Measurements from ENCODE around the gene TRIO.

Gene TRIO

DNA sequence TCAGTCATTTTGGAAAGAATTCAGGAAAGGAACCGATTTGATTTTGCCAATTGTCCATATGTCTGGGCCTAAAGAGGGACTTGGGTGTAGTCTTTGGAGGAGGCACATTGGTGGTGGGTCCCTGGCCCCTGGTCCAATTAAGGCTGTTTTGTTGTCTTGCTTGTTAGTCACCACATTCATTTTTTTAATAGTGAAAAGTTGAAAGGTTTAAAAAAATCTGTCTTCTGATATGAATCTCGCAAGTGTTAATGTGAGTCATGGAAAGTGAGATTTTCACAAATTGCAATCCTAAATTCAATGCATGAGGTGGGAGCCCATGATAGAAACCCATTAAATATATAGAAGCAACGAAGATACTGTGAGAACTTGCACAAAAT lies 272.5 kb downstream of the TRIO start:
- no peaks in the 10 kb centered on the region for H3K9me3 ChIP-seq
- no peaks in the 10 kb centered on the region for H3K27me3 ChIP-seq
- peak overlapping the region; percentile 80 for H3K4me2 ChIP-seq
- H3K36me3 ChIP-seq = peaks cover 74% of the 10 kb centered on the region
- no peak overlapping the region for H3K27ac ChIP-seq
- no peak overlapping the region for H3K9ac ChIP-seq
- H3K4me3 ChIP-seq = no peak overlapping the region
- peaks cover 39% of the 10 kb centered on the region; the same call in 1 of the 2 replicates for H4K20me1 ChIP-seq
- peaks cover 96% of the 10 kb centered on the region for H3K4me1 ChIP-seq
- TF ChIP-seq Cebpa-rat (IDR thresholded peaks at IDR 0.05) = no peak

DNA sequence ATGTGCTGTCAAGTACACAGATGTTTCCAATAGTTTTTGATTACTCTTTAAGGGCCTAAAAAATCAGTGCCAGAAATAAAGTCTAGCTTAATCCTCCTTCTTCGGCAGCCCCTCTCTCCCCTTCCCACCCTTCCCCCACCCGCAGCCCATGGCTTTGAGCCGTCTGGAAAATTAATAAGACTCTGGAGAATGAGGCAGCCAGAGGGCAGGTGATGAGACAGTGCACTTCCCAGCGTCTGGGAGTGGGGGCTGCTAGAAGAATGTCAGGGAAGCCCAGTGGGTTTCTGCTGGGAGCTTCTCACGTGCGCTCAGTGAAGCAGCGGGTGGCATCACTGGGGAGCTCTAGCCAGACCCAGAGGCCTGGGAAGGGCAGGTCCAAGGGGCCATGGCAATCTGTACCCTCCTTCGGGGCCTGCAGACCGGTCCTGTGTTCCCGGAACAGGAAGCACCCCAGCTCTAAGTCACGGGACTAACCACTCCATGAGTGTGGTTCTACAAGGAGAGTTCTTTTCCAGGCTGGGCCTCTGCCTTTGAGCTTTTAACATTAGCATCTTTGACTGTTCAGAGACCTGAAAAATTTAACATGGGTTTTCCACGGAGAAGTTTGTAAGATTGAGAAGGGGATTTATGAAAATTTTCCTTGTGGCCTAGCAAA lies 273.6 kb downstream of the TRIO start:
- H3K4me3 ChIP-seq = no peak overlapping the region
- no peak overlapping the region for H3K9ac ChIP-seq
- H3K27me3 ChIP-seq = no peaks in the 10 kb centered on the region
- no peaks in the 10 kb centered on the region for H3K9me3 ChIP-seq
- no peak for TF ChIP-seq Cebpa-rat (IDR thresholded peaks at IDR 0.05)
- peaks cover 74% of the 10 kb centered on the region for H3K36me3 ChIP-seq
- peak overlapping the region; percentile 43; the same call in 1 of the 2 replicates for H3K27ac ChIP-seq
- H3K4me2 ChIP-seq = peak overlapping the region; percentile 57
- H4K20me1 ChIP-seq = peaks cover 39% of the 10 kb centered on the region; the same call in 1 of the 2 replicates
- peaks cover 100% of the 10 kb centered on the region for H3K4me1 ChIP-seq

DNA sequence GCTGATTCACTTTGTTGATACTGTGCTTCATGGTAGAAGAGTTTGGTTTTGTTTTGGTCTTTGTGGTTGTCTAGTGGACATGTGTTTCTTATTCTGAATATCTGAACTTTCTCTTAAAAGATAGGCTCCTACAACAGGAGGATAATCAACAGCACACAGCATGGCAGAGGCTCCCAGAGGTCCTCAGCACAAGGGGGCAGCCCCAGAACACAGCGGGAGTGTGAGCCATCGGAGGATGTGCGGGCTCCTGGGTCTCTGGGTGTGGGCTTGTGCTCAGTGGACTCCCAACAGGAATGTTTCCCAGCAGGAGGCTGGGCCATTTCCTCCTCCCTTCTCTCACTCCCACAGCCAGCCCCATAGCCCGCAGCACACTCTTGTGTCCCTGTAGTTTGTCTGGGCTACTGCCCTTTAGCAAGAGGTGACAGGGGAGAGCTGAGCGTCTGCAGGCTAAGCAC lies 274.2 kb downstream of the TRIO start:
- no peak overlapping the region for H3K9ac ChIP-seq
- H3K27me3 ChIP-seq = no peaks in the 10 kb centered on the region
- H3K4me2 ChIP-seq = peak overlapping the region; percentile 57; the same call in 1 of the 2 replicates
- no peaks in the 10 kb centered on the region for H3K9me3 ChIP-seq
- H3K4me1 ChIP-seq = peaks cover 95% of the 10 kb centered on the region
- no peak overlapping the region for H3K4me3 ChIP-seq
- TF ChIP-seq Cebpa-rat (IDR thresholded peaks at IDR 0.05) = no peak
- peak overlapping the region; percentile 43; the same call in 1 of the 2 replicates for H3K27ac ChIP-seq
- peaks cover 36% of the 10 kb centered on the region; the same call in 1 of the 2 replicates for H4K20me1 ChIP-seq
- H3K36me3 ChIP-seq = peaks cover 75% of the 10 kb centered on the region

DNA sequence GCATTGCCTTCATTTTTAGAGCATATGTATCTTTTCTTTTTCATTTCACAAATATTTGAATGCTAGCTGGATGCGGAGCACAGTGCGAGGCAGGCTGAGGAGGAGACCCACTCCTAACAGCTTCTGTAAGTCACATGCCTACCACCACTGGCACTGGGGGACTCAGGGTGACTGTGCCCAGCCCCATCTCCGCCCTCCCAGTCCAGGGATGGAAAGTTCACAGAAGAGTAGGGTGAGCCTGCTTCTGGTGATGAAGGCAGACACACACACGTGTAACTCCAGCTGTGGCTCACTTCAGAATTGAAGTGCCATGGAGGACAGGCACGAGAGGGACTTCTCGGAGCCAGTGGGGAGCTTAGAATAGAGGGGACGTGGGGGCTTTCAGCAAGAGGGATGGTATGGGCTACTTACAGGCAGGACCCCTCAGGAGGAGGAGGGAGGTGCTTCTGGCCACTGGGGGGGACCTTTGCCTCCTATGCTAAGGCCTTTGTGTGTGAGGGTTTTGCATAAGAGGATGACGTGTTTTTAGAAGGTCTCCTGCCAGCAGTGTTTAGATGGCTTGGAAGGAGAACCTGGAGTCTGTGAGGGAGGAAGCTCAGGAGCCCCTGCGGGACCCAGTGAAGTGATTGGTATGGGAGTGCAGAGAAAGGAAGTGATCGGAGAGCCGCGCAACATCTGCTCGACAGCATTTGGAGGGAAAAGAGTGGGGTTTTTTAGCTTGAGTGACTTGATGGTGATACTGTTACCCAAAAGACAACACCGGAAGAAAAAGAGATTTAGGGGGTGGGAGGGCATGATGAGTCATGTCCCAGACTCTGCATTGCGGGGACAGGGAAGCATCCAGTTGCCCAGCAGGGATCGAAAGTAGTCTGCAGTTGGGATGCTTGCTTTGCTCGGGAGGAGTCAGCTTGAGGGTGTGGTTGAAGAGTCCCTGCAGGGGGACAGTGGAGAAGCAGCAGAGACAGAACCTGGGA lies 274.9 kb downstream of the TRIO start:
- H3K27me3 ChIP-seq = no peaks in the 10 kb centered on the region
- no peak overlapping the region for H3K4me3 ChIP-seq
- H3K36me3 ChIP-seq = peaks cover 76% of the 10 kb centered on the region
- peak overlapping the region; percentile 0; the same call in 1 of the 2 replicates for H3K9ac ChIP-seq
- TF ChIP-seq Cebpa-rat (IDR thresholded peaks at IDR 0.05) = no peak
- H3K4me2 ChIP-seq = peak overlapping the region; percentile 57
- H4K20me1 ChIP-seq = peaks cover 28% of the 10 kb centered on the region; the same call in 1 of the 2 replicates
- H3K9me3 ChIP-seq = no peaks in the 10 kb centered on the region
- H3K4me1 ChIP-seq = peaks cover 90% of the 10 kb centered on the region
- H3K27ac ChIP-seq = peak overlapping the region; percentile 43; the same call in 1 of the 2 replicates

DNA sequence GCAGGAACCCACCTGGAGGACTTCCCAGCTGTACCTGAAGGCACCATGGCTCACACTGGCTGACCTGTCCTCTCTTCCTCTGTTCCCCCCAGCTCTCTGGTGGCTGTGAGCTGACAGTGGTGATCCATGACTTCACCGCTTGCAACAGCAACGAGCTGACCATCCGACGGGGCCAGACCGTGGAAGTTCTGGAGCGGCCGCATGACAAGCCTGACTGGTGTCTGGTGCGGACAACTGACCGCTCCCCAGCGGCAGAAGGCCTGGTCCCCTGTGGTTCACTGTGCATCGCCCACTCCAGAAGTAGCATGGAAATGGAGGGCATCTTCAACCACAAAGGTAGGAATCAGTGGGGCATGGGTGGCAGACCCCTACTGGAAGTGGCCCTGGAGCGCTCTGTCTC lies 276.5 kb downstream of the TRIO start:
- H3K4me1 ChIP-seq = peaks cover 79% of the 10 kb centered on the region
- TF ChIP-seq Cebpa-rat (IDR thresholded peaks at IDR 0.05) = no peak
- no peak overlapping the region for H3K4me3 ChIP-seq
- no peaks in the 10 kb centered on the region for H3K9me3 ChIP-seq
- H4K20me1 ChIP-seq = peaks cover 26% of the 10 kb centered on the region; the same call in 1 of the 2 replicates
- peaks cover 80% of the 10 kb centered on the region for H3K36me3 ChIP-seq
- no peaks in the 10 kb centered on the region for H3K27me3 ChIP-seq
- no peak overlapping the region for H3K27ac ChIP-seq
- peak overlapping the region; percentile 35; the same call in 1 of the 2 replicates for H3K4me2 ChIP-seq
- no peak overlapping the region for H3K9ac ChIP-seq

DNA sequence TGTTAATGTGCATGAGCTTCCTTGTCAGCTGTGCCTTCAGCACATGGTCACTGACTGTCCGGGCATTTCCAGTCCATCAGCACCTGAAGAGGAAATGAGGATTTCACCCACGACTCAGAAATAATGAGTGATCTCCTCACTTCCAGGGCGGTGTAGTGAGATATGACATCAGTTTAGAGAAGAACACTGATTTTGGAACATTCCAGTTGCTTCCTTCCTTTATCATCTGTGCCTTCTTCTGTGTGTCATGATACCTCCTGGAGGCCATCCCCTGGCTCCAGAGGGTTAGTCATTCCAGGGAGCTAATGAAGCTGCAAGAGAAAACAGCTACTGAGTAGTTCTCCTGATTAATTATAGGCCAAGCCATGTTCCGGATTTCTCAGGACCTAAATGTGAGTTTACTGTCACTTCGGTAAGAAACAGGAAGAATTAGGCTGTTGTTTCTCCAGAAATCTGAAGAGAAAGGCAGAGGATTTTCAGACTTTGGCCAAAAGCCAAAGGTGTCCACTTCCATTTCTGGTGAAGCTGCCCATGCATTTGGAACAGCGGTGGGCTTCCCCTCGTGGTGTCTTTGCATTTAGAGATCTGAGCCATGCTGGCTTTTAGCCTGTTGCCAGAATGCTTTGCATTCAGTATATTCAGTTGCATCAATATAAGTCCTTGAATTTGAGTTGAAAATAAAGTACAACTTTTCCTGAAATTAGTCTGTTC lies 277.1 kb downstream of the TRIO start:
- H3K36me3 ChIP-seq = peaks cover 80% of the 10 kb centered on the region
- H4K20me1 ChIP-seq = peaks cover 26% of the 10 kb centered on the region; the same call in 1 of the 2 replicates
- peak overlapping the region; percentile 35 for H3K4me2 ChIP-seq
- TF ChIP-seq Cebpa-rat (IDR thresholded peaks at IDR 0.05) = no peak
- no peaks in the 10 kb centered on the region for H3K9me3 ChIP-seq
- no peaks in the 10 kb centered on the region for H3K27me3 ChIP-seq
- no peak overlapping the region for H3K9ac ChIP-seq
- H3K27ac ChIP-seq = no peak overlapping the region
- peaks cover 74% of the 10 kb centered on the region for H3K4me1 ChIP-seq
- H3K4me3 ChIP-seq = no peak overlapping the region

DNA sequence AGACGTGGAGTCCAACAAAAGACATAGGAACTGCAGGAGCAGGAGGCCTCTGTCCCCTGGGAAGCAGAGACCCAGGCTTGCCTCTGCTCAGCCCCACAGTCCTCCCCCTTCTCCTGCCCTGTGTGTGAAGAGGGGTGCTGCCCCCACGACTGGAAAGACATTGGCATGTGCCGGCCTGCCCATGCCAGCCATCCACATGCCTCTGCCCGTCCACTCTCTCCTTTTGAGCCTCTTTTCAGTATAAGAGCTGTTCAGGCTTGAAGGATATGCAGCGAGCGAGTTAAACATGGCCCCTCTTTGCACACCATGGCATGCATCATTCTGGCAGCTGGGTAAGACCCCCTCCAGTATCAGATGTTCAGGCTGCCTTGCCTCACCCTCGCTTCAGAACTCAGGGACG lies 278.7 kb downstream of the TRIO start:
- H3K27me3 ChIP-seq = no peaks in the 10 kb centered on the region
- no peak overlapping the region for H3K4me3 ChIP-seq
- peaks cover 58% of the 10 kb centered on the region for H3K4me1 ChIP-seq
- H3K9me3 ChIP-seq = no peaks in the 10 kb centered on the region
- TF ChIP-seq Cebpa-rat (IDR thresholded peaks at IDR 0.05) = no peak
- no peak overlapping the region for H3K27ac ChIP-seq
- H3K9ac ChIP-seq = no peak overlapping the region
- peaks cover 24% of the 10 kb centered on the region; the same call in 1 of the 2 replicates for H4K20me1 ChIP-seq
- peaks cover 94% of the 10 kb centered on the region for H3K36me3 ChIP-seq
- H3K4me2 ChIP-seq = no peak overlapping the region

DNA sequence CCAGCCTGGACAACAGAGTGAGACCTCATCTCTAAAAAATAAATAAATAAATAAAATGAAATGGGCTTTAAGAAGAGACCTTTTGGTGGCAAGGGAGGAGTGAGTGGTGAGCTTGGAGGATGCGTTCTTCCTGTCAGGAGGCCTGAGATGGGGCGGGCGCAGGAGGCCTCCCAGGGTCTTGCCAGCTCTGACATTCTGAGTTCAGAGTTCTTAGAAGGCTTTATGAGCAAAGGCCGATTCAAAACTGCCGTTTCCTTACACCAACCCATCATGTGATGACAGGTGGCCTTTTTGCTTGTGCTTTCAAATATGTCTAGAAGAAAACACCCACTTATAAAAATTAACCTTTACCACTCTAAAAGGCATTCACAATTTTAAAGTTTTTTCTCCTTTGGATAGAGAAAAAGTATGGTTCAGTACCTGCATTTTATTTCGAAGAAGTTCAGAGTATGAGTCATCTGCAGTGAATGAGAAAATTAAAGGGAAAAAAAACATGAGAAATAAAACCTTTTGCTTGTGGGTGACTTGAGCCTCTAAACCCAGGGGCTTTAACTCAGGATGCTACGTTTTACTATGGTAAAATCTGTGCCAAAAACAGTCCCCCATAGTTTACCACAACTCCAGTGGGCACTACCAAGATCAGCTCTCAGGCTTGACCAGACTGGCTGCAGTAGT lies 281.0 kb downstream of the TRIO start:
- Histone ChIP-seq H3K27me3 (no peaks in the 10 kb centered on the region), H3K4me2 (no peak overlapping the region), H3K4me3 (no peak overlapping the region), H3K27ac (no peak overlapping the region), H3K9ac (no peak overlapping the region), H3K4me1 (peaks cover 35% of the 10 kb centered on the region), H3K36me3 (peaks cover 94% of the 10 kb centered on the region), H3K9me3 (no peaks in the 10 kb centered on the region), H4K20me1 (peaks cover 1% of the 10 kb centered on the region; the same call in 1 of the 2 replicates)
- no peak for TF ChIP-seq Cebpa-rat (IDR thresholded peaks at IDR 0.05)

DNA sequence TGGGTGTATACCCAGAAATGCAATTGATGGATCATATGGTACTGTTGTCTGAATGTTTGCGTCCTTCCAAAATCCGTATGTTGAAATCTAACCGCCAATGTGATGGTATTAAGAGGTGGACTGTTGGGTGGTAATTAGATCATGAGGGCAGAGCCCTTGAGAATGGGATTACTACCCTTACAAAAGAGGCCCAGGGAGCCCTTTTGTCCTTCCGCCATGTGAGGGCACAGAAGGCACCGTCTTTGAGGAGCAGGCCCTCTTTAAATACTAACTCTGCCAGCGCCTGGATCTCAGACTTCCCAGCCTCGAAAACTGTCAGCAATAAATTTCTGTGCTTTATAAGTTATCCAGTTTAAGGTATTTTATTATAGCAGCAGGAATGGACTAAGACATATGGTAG lies 282.4 kb downstream of the TRIO start:
- no peak overlapping the region for H3K27ac ChIP-seq

More for the DNA sequence above, 282.4 kb downstream of the TRIO start:
- no peak for TF ChIP-seq Cebpa-rat (IDR thresholded peaks at IDR 0.05)
- peaks cover 92% of the 10 kb centered on the region for H3K36me3 ChIP-seq
- no peak overlapping the region for H3K9ac ChIP-seq
- no peak overlapping the region for H3K4me2 ChIP-seq
- H3K4me1 ChIP-seq = peaks cover 20% of the 10 kb centered on the region
- no peak overlapping the region for H3K4me3 ChIP-seq
- H3K9me3 ChIP-seq = no peaks in the 10 kb centered on the region
- H4K20me1 ChIP-seq = no peaks in the 10 kb centered on the region
- no peaks in the 10 kb centered on the region for H3K27me3 ChIP-seq

Data from BLaER1 (cell line).